Left kidney (tissue), 1 donor: ENCODE results near the gene IKZF1. TPM values are rescaled to one million over a fixed set of nuclear protein-coding genes. Genes with fewer than 3 reads are reported as not detected.

Experiments
- polyA plus RNA-seq: library from polyadenylated mRNA; unstranded; fragments of 120-200 nt; gene quantifications from one replicate; pipeline ENCODE4 v1.2.1, GENCODE V29; 2013; ENCODE audit not compliant: insufficient read length

The IKZF1 gene
- polyA plus RNA-seq, 1 donor, result 1.3 TPM

Other genes with a start within 250 kb of the IKZF1 start
- 0.90 TPM for gene ZPBP, start 211.5 kb upstream of the IKZF1 start, polyA plus RNA-seq
- gene FIGNL1, start 145.6 kb downstream of the IKZF1 start, polyA plus RNA-seq, result 36.7 TPM